Measurements from ENCODE around the gene ITGAL.

DNA sequence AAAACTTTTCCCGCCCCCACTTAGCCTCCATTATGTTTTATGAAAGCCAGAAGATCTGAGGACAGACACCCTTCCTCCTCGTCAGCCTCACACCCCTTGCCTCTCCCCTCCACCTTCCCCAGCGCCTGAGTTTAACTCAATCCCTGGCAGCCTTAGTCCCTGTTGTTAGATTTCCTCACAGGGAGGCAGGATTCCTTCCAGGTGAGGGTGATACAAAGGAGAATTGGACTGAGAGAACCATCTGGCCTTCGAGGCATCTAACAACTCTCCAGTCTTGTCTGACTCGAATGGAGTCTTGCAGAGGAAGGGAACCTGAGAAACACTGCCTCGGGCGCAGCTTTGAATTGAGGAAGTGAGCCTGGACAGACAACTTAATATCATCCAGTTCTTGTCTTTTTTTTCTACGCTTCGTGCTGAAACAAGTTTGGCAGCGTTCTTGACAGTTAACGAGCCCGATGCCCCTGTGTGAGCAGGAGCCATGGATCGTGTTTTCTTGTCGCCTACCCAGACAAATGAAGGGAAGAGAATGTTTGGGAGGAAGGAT, 55.2 kb downstream of the ITGAL start:
- TF ChIP-seq TAF1 (IDR thresholded peaks at IDR 0.05; ENCODE audit: low read depth) (no peak), RAD21 (IDR thresholded peaks at IDR 0.05; ENCODE audit: low read depth) (no peak; the same call in 1 of the 2 replicates), NFIC (IDR thresholded peaks at IDR 0.05) (no peak), TEAD4 (IDR thresholded peaks at IDR 0.05) (no peak), MAX (IDR thresholded peaks at IDR 0.05) (no peak; the same call in 1 of the 2 replicates)
